Measurements from ENCODE around the gene MAN2C1.
"Not testable (repeated sequence)": the region's sequence is repeated elsewhere in the genome, so short reads cannot be mapped to it uniquely, and the experiment has no call there.

MAN2C1 gene

GRCh38 chr15:75361361-75361988 is 6.9 kb downstream of the MAN2C1 start:
- DNase-seq (ENCODE audit: low spot score) = no peak

- DNase-seq (ENCODE audit: low spot score) = no peak
Measured at GRCh38 chr15:75360856-75361255, 7.6 kb downstream of the MAN2C1 start.

GRCh38 chr15:75360391-75360790 is 8.0 kb downstream of the MAN2C1 start:
- DNase-seq (ENCODE audit: low spot score) = peak; percentile 25

- DNase-seq (ENCODE audit: low spot score) = no peak
Measured at GRCh38 chr15:75359537-75360250, 8.7 kb downstream of the MAN2C1 start.

GRCh38 chr15:75358771-75359536 is 9.5 kb downstream of the MAN2C1 start:
- DNase-seq (ENCODE audit: low spot score) = no peak

- no peak for DNase-seq (ENCODE audit: low spot score)
Measured at GRCh38 chr15:75357976-75358673, 10.3 kb downstream of the MAN2C1 start.

GRCh38 chr15:75356517-75356916 is 11.9 kb downstream of the MAN2C1 start:
- no peak for DNase-seq (ENCODE audit: low spot score)

- DNase-seq (ENCODE audit: low spot score) = no peak
Measured at GRCh38 chr15:75356006-75356405, 12.4 kb downstream of the MAN2C1 start.

- no peak for DNase-seq (ENCODE audit: low spot score)
Measured at GRCh38 chr15:75355369-75355768, 13.0 kb downstream of the MAN2C1 start.

- DNase-seq (ENCODE audit: low spot score) = no peak
Measured at GRCh38 chr15:75354454-75354853, 14.0 kb downstream of the MAN2C1 start.

GRCh38 chr15:75353604-75354003 is 14.8 kb downstream of the MAN2C1 start:
- no peak for DNase-seq (ENCODE audit: low spot score)

- no peak for DNase-seq (ENCODE audit: low spot score)
Measured at GRCh38 chr15:75352186-75353080, 16.0 kb downstream of the MAN2C1 start.

- no peak for DNase-seq (ENCODE audit: low spot score)
Measured at GRCh38 chr15:75350601-75351361, 17.6 kb downstream of the MAN2C1 start.

GRCh38 chr15:75349851-75350588 is 18.4 kb downstream of the MAN2C1 start:
- DNase-seq (ENCODE audit: low spot score) = no peak

- DNase-seq (ENCODE audit: low spot score) = not testable (repeated sequence)
Measured at GRCh38 chr15:75349351-75349669, 19.1 kb downstream of the MAN2C1 start.

GRCh38 chr15:75348562-75349350 is 19.7 kb downstream of the MAN2C1 start:
- no peak for DNase-seq (ENCODE audit: low spot score)

- DNase-seq (ENCODE audit: low spot score) = no peak
Measured at GRCh38 chr15:75348034-75348561, 20.3 kb downstream of the MAN2C1 start.

- DNase-seq (ENCODE audit: low spot score) = peak; percentile 62
Measured at GRCh38 chr15:75347222-75348033, 21.0 kb downstream of the MAN2C1 start.

All from putamen (tissue), 1 donor.